Stimulated activated CD4-positive, alpha-beta T cell treated with anti-CD3 and anti-CD28 coated beads, Interleukin-4, amount 100 ng/mL, for 4 hours (primary cell): ENCODE measurements around the gene DUOX1.

Experiments
- DNase-seq, 2 experiments: peaks; one replicate each; pipeline ENCODE4 v3.0.0-alpha.2; 2020

Gene DUOX1

DNA sequence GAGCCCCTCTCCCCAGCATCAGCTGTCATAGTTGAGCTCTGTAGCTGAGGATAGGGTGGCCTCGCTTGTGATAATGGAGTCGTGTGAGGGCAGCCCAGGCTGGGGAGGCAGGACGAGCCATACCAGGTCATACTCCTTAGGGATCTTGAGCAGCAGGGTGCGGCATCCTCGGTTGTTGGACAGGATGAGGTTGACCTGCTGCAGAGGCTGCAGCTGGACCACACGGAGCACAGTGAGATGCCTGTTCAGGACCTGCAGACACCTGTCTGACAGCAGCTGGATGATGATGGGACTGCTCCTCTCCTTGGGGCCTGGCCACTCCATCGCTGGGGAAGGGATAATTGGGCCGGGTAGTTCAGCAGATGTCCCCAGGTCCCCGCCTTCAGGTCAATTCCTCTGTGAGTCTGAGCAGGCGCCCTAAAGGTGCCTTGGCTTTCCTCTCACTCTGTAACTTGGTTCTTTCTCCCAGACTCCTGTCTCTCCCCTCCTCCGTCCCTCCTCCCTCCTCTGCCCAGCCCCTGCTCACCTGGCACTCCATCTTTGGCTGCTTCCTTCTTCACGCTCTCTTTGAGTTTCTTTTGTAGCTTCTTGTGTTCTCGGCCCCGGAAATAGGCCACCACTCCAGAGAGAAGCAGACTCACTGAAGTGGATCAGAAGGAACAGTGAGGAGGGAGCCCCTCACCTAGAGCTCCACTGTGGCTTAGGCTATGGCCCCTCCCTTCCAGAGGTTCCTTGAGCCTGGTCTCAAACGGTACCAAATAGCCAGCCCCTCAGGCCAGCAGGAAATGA is 23.6 kb upstream of the DUOX1 start:
- DNase-seq = no peak

DNA sequence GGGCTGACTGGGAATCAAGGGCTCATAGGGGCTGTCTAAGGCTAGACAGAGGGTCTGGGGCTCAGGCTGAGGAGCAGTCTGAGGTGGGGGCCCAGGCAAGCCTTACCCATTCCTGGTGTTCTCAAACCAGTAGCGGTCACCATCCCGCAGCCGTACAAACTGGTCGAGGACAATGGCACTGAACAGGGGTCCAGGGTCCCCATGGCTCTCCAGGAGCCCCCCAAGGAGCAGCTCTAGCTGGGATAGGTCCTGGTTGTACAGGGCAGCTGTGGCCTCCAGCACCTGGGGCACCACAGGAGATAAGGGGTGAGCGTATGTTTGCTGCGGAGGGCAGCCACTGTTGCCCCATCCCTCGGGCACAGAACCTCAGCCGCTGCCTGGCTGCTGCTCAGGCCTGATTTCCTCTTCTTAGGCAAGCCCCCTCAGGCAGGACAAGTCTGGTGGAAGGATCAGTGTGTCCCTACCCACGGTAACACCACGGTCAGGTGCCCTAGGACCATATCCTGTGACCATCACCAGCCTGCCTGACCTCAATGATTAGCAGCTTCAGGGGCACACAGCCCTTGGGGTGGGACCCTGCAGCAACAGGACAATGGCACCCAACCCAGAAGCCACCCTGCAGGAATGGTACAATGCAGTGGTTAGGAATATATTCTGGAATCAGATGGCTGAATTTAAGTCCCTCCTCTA is 21.7 kb upstream of the DUOX1 start:
- no peak for DNase-seq

DNA sequence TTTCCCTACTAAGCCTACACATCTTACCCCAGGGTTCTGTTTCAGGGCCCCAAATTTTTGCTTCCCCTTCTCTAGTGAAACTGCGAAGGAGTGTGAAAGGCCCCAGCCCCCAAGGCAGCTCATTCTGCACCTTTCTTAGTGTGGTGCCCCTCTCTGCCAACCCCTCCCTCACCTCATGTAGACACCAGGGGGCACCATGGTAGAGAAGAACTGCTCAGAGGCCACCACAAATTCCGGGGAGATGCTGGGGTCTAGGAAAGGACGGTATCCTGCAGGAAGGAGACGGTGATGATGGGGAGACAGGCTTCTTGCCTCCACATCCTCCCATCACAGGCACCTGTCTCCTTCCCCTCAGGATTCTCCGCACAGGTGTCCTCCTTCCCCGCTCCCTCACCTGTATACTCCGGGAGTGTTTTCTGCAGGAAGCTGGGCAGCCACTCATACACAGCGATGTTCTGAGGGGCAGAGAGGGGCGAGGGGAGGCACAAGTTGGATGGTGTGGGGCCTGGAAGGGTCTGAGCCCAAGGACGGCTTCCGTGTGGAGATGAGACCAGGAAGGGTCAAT is 19.5 kb upstream of the DUOX1 start:
- DNase-seq = no peak

DNA sequence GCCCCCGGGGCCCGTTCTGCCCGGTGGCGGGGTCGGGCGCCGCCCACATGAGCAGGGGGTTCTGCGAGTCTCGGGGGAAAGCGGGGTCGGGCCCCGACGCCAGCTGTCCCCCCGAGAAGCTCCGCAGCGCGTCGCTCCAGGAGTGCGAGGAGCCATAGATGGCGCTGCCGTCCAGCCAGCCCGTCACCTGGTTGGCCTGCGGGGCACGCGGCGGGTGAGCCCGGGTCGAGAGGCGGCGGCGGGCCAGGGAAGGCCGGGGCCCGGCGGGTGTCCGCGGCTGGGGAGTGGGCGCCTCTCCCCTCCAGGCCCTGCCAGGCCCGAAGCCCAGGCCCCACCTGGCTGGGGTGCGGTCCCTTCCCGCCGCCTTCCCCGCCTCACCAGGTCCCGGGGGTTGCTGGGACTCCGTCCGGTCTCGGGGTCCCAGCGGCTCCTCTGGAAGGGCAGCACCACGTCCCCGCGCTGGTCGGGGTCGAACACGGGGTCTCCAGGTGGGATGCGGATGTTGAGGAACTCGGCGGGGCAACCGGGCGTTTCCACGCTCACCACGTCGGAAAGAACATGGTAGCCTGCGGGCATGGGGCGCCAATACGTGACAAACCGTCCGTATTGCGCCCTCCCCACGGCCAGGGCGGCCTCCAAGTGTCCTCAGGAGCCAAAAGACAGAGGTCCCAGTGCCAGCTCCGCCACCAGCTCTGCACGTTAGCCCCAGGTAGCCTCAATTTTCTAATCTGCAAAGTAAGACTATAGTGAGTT is 18.2 kb upstream of the DUOX1 start:
- no peak for DNase-seq

DNA sequence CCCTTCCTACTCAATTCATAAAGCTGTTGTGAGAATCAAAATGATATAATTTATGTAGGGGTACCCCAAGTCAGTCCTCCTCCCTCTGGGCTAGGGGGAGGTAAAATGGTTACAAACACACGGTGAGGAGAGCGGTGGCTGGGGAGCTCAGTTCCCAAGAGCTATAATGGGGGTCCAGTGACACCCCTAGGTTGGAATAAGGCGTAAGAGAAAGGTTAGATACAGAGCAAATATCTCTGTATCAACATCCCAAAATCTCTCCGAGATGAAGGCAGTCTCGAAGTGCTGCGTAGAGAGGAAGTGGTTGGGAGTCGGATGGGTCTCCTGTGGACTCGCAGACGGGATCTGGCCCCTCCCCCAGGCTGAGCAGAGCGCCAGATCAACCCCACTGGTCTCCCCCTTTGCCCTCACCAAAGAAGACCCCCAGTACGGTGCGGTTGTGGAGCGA is 17.6 kb upstream of the DUOX1 start:
- DNase-seq = no peak

DNA sequence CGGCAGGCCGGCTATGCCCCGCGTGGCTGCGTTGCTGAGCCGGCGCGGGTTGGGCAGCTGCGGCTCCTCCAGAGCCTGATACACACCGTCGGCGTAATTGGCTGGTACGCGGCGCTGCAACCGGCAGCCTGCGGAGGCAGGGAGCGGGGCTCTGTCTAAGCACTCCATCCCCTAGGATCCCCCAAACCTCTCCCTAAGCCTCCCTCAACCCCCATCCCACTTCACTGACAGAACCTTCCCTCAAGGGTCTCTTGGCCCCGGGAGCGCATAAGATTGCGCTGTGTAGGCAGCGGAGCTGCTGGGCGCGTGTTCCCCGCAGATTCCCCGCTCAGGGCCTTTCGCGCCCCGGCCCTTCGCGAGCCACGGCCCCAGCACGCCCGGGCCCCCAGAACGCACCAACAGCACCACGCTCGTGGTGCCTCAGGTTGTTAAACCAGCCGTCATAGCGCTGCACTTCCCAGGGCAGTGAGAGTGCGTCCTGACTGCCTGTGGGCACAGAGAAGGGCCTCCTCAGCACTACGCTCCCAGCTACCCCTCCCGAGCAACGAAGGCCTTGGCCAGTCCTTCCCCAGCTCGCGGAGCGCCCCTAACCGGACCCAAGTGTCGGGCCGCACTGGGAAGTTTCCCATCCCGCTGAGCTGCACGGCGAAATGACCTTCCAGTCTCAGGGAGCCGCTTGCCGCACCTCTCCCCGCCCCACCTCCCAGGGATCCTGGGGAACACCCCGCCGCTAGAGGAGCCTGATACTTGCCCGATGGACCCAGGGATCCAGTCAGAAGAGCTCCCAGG is 17.0 kb upstream of the DUOX1 start:
- DNase-seq = no peak

DNA sequence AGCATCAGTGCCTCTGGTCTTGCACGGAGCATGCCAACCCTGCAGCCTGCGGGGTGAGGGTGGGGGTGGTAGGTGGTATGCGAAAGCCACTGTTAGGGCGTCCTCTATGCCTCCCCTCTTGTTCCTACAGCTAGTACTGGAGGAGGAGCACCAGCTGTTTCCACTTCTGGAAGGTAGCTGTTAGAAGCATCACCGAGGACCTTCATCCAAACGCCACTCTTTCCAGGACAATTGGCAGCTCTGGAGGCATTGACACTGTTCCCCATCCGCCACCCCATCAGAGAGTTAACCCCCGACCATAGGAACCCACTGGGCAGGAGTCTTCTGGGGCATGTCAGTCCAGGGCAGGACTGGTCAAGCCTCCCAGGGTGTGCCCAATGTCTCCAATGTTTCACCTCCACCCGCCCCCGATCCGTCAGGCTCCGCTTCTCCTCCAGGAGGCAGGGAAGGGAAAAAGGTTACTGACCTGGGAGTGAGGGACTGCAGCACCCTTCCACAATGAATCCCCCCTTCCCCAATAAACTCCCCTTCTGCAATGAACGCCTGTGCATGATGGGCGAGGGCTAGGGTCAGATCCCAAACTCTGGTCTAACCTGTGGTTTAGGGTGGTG is 16.3 kb upstream of the DUOX1 start:
- DNase-seq = no peak

DNA sequence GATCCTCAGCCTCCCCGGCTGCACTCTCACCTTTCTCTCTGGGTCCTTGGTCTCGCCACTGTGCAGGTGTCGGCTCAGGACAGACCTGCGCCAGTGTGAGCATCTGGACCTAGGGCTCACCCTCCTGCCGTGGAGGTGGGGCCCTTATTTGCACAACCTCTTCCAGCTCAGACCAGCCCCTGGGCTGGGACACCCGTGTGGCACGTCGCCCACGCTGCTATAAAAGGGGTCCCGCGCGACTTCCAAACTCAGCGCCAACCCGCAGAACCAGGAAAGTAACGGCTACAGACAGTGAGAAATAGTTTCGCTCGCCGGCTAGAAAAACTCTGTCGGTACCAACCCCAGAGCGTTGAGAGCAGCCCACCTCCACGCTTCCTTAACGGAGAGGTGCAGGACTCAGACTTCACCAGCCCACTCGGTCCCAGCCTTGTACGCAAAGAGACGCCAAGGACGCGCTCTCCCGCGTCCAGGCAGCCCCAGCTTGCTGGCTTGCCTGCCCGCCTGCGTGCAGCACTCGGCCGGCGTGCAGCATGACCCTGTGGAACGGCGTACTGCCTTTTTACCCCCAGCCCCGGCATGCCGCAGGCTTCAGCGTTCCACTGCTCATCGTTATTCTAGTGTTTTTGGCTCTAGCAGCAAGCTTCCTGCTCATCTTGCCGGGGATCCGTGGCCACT is 15.6 kb upstream of the DUOX1 start, which contains the start of the genes DUOX2 and DUOXA2:
DUOX2 (minus strand) TSS at position 97 of the 675 bp plus-strand sequence. CDS start 761 bp downstream, outside the sequence.
DUOXA2 (plus strand) TSS at position 251 of the 675 bp plus-strand sequence; CDS start at position 531, 280 bp downstream.
- no peak for DNase-seq

DNA sequence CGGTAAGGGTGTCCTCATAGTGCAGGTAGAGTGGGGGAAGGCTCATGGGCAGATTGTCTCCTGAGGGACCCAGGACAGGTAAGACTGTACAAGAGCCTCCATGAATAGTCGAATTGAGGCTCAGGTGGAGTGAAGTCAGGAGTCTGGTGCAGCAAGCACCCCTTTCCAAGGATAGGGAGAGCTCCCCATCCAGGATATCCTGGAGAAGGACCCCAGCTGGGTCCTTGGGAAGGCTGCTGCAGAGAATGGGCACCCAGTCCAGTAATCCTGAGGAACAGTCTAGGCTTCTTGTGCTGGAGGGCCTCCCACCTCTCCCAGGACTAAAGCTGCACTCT is 15.1 kb upstream of the DUOX1 start:
- DNase-seq = no peak

DNA sequence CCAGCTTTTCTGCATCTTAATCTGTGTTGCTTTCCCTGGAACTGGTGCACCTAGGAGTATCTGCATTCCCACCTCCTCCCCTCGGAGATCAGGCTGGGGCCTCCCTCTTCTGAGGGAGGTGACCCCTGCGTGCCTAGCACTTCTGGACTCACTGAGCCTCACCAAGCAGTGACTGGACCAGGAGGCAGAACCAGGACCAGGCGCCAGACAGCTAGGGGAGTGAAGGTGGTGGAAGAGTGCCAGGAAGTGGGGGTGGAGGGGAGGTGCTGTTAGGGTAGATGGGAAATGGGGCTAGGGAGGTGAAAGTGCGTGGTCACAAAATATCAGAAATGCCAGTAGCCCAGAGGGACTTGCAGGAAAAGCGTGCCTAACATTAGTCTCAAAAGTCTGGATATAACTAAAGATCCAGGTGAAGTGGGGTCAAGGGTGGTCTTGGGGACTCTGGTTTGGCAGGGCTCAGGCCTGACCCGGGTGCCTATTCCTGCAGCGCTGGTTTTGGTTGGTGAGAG is 14.4 kb upstream of the DUOX1 start:
- no peak for DNase-seq

DNA sequence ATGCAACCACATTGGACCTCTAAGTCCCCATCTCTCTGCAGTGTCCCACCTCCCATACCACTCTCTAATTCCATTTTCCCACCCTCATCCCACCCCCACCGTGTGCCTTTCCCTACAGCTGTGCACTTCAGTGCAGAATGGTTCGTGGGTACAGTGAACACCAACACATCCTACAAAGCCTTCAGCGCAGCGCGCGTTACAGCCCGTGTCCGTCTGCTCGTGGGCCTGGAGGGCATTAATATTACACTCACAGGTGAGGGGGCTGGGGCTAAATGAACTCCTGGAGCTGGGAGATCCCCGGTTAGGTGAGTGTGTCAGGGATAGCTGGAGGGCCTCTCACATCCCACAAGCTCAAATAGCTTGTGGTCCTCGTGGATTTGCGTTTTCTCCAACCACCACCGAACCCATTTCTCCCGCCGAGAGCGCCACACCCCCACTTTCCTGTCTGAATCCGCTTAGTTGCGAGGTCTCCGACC is 13.8 kb upstream of the DUOX1 start:
- DNase-seq = no peak

DNA sequence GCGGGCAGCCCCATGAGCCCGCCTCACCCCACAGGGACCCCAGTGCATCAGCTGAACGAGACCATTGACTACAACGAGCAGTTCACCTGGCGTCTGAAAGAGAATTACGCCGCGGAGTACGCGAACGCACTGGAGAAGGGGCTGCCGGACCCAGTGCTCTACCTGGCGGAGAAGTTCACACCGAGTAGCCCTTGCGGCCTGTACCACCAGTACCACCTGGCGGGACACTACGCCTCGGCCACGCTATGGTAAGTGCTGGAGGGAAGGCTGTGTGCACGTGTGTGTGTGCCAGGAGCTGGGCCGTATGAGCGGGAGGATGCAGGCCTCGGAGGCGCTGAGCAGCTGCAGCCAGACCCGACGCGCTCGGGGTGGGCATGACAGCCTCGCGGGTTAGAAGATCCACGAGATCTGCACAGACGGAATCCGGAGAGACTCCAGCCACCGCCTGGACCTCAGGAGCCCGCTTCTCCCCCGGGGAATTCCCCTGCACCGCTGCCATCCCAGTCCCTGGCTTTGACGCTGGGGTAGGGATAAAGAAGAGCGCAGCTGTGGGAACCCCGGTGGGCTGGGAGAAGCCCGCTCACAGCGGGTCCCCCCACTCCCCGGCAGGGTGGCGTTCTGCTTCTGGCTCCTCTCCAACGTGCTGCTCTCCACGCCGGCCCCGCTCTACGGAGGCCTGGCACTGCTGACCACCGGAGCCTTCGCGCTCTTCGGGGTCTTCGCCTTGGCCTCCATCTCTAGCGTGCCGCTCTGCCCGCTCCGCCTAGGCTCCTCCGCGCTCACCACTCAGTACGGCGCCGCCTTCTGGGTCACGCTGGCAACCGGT is 13.1 kb upstream of the DUOX1 start:
- DNase-seq = no peak

DNA sequence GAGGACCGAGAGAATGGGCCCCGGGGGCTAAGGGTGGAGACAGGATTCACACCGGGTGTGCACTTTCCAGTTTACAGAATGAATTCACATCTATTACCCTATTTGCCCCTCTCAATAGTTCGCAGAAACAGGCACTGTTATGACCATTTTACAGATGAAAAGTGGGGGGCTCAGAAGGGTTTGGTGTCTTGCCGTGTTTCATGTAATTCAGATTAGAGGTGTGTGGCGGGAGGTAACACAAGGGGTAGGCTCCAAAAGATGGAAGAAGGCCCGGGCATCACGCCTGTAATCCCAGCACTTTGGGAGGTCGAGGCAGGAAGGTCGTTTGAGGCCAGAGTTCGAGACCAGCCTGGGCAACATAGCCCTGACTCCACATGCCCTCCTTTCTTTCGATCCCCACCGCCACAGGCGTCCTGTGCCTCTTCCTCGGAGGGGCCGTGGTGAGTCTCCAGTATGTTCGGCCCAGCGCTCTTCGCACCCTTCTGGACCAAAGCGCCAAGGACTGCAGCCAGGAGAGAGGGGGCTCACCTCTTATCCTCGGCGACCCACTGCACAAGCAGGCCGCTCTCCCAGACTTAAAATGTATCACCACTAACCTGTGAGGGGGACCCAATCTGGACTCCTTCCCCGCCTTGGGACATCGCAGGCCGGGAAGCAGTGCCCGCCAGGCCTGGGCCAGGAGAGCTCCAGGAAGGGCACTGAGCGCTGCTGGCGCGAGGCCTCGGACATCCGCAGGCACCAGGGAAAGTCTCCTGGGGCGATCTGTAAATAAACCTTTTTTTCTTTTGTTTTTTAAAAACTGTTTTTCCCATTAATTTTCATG is 12.3 kb upstream of the DUOX1 start:
- no peak for DNase-seq

DNA sequence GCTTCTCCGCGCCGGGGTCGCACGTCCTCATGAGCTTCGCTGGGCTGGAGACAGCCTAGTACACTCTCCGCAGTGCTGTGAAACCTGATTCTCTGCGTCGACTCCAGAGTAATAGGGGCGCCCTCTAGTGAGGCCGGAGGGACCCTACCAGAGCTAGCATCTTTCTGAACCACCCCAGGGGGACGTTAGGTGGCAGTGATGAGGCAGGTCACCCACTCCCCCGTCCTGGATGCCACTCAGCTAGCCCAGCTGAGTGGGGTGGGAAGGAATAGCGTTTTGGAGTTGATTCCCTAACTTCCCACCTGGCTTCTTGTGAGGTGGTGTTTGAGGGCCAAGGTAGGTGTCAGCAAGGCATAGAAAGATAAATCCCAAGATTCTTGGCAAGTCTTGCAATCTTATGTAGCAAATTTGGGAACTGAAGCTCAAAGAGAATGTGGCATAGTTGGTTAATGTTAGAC is 11.6 kb upstream of the DUOX1 start:
- DNase-seq = peak; percentile 78 to 80

DNA sequence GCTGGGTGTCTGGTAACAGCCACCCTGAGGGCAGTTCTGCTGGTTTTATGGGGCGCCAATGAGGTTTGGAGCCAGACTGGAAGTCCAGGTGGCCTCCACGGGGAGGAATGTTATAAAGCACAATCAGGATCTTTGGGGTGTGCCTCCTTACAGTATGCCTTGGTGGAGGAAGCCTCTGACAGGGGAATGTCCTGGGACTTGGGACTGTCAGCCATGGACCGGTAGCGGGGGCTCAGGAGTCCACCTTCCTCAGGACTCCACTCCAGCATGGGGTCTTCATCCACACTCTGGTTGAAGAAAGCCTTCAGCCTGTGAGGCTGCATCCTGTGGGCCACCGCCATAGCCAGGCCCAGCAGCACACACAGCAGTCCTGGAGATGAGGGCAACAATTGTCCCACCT is 10.8 kb upstream of the DUOX1 start:
- DNase-seq = no peak

DNA sequence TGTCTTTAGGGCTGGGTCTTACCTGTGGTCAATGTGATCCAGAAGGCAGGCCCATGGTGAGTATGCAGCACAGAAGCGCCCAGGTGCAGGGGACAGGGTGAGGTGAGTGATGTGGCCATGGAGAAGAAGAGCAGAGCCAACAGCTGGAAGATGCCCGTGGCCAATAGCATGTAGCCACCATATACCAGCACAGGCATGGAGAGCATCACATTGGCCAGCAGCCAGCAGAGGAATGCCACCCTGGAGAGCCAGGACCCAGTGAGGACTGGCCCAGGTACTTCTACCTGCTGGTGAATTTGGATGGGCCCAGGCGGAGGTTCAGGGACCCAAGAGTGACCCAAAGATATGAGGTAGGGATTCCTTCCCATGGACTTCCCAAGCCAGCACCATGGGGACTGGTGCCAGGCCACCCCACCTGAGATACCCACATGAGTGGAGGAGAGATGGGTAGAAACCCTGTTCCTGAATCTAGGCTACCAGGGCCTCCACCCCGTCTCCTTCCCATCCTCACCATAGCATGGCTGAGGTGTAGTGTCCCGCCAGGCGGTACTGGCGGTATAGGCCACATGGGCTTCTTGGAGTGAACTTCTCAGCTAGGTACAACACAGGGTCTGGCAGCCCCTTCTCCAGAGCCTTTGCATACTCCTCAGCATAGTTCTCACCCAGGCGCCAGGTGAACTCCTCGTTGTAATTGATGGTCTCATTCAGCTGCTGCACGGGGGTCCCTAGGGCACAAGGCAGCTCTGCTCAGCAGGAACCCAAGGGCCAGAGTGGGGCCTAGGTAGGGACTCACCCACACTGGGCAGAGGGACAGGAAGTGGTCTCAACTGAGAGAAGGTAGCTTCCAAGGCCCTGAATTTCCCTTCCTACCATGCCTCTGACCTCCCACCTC is 9.5 kb upstream of the DUOX1 start:
- DNase-seq = no peak

DNA sequence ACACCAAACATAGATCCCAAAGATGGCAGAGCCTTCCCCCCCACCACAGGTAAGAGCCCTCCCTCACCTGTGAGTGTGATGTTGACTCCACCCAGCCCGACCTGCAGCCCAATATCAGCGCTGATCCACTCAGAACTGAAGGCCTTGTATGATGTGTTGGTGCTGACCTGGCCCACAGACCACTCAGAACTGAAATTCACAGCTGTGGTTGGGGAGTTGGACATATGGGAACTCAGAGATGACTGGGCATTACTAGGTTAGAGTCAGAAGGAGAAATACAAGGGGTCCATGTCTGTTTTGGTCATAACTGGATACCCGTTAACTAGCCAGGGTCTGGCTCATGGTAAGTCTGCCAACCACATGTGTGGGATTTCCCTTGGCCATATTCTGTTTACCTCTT is 8.8 kb upstream of the DUOX1 start:
- DNase-seq = no peak
